Lower lobe of right lung (tissue), 2 donors: ENCODE measurements around the gene TMEM141. TPM values are rescaled to one million over a fixed set of nuclear protein-coding genes. Genes with fewer than 3 reads are reported as not detected.
"Not testable (repeated sequence)": the region's sequence is repeated elsewhere in the genome, so short reads cannot be mapped to it uniquely, and the experiment has no call there.

Source experiments
- ATAC-seq, 2 donors: fragments of 200-7000 bp; cut with Tn5 transposase; one replicate each; pipeline ENCODE4 v1.9.1; 2020 to 2022; ENCODE audit warnings: mild to moderate bottlenecking in 2 of 2, moderate library complexity in 2 of 2
- DNase-seq: peaks from one replicate; pipeline ENCODE4 v3.0.0-alpha.2; 2020
- H3K27ac ChIP-seq: fragments of 200-600 bp; one replicate; pipeline ENCODE4 v1.8.0; 2022
- H3K27me3 ChIP-seq: fragments of 200-600 bp; one replicate; pipeline ENCODE4 v1.8.0; 2022; ENCODE audit warnings: low read depth
- H3K36me3 ChIP-seq: fragments of 200-600 bp; one replicate; pipeline ENCODE4 v1.8.0; 2022; ENCODE audit warnings: mild to moderate bottlenecking
- H3K4me1 ChIP-seq: fragments of 200-600 bp; one replicate; pipeline ENCODE4 v1.8.0; 2022
- H3K4me3 ChIP-seq: fragments of 200-600 bp; one replicate; pipeline ENCODE4 v1.8.0; 2022; ENCODE audit warnings: mild to moderate bottlenecking
- H3K9me3 ChIP-seq: fragments of 200-600 bp; one replicate; pipeline ENCODE4 v1.8.0; 2022
- intact Hi-C: fragments of 100-400 bp; cut with DNase I; formaldehyde crosslinking; loops from one replicate; pipeline ENCODE4 v1.11.0; 2022
- total RNA-seq: library from RNA; stranded (reverse); fragmentation: NEBNext Ultra II Directional; extraction: Animal tissue kit (Norgen Biotek cat#: 25700); gene quantifications from one replicate; pipeline ENCODE4 v1.2.1, GENCODE V29; 2021
- TF ChIP-seq, protein P1 (sequence below): fragments of 200-600 bp; IDR thresholded peaks from one replicate; pipeline ENCODE4 v1.8.0; 2022; ENCODE audit warnings: antibody characterized with exemption, mild to moderate bottlenecking
- donor health status: DM: no; HTN: yes; CAD: no; lungs with severe emphysema.

TMEM141 gene
- total RNA-seq, 1 donor from 2014 or later = 57.2 TPM

DNA sequence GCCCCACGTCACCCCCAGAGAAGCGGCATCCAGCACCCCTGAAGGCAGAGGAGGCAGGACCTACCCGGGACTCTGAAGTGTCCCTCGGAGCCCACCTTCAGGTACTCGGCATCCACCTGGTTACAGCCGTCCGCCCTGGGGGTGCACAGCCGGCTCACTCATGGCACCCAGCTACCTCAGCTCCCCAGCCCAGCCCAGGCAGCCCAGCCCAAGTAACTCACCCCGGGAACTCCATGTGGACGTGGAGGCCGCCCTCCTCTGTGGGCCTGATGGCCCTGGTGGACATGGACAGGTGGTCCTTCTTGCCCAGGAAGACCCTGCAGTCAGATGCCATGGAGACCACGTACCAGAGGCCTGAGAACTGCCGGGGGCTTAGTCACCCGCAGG is 27.5 kb upstream of the TMEM141 start:
- no peak for ATAC-seq
- intact Hi-C loops = no loop called here
- H3K36me3 ChIP-seq = no peaks in the 10 kb centered on the region
- TF ChIP-seq, protein P1, sequence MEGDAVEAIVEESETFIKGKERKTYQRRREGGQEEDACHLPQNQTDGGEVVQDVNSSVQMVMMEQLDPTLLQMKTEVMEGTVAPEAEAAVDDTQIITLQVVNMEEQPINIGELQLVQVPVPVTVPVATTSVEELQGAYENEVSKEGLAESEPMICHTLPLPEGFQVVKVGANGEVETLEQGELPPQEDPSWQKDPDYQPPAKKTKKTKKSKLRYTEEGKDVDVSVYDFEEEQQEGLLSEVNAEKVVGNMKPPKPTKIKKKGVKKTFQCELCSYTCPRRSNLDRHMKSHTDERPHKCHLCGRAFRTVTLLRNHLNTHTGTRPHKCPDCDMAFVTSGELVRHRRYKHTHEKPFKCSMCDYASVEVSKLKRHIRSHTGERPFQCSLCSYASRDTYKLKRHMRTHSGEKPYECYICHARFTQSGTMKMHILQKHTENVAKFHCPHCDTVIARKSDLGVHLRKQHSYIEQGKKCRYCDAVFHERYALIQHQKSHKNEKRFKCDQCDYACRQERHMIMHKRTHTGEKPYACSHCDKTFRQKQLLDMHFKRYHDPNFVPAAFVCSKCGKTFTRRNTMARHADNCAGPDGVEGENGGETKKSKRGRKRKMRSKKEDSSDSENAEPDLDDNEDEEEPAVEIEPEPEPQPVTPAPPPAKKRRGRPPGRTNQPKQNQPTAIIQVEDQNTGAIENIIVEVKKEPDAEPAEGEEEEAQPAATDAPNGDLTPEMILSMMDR = no peak
- H3K9me3 ChIP-seq = no peaks in the 10 kb centered on the region
- peaks cover 16% of the 10 kb centered on the region for H3K27me3 ChIP-seq
- no peak overlapping the region for H3K4me3 ChIP-seq
- H3K27ac ChIP-seq = no peak overlapping the region
- no peak for DNase-seq
- no peaks in the 10 kb centered on the region for H3K4me1 ChIP-seq

DNA sequence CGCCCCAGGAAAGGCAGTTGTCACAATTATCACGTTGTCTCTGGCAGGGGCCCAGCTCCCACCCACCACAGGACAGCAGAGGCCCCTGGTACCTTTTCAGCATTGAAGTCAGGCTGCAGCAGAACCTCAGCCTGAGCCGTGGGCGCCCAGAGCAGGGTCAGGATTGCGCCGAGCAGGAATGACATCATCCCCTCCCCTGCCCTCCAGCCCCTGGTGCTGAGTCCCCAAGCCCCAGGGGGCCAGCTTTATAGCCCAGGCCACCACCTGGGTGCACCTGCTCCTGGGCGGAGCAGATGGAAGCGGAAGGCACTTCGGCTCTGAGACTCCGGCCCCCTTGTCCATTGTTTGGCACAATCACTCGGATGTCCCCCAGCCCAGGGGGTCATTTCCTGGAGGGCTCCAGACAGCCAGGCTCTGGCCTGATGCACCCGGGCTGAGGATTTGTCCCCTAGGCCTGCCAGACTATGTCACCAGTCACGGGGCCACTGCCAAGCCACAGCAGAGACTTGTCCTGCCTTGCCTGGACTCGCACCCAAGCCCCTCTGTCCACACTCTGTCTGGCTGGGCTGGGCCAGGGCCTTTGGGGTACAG is 26.7 kb upstream of the TMEM141 start, which contains the start of gene LCN15:
Gene LCN15, minus strand, starts transcription at position 218 of the 591 bp plus-strand sequence. Its CDS starts 30 bp downstream, at position 188.
- Histone ChIP-seq H3K4me3 (no peak within 1 kb of the TSS), H3K36me3 (no peaks in the 10 kb centered on the region), H3K4me1 (no peaks in the 10 kb centered on the region), H3K27me3 (peaks cover 16% of the 10 kb centered on the region), H3K27ac (no peak within 1 kb of the TSS), H3K9me3 (no peaks in the 10 kb centered on the region)
- TF ChIP-seq, protein P1 = no peak
- ATAC-seq (no peak), DNase-seq (no peak)
- intact Hi-C loops = no loop called here

- intact Hi-C loops = no loop called here
- TF ChIP-seq, protein P1 = no peak
- no peaks in the 10 kb centered on the region for H3K9me3 ChIP-seq
Measured at GRCh38 chr9:136765041-136765440, 26.1 kb upstream of the TMEM141 start.

GRCh38 chr9:136765745-136766409 is 25.3 kb upstream of the TMEM141 start:
- DNase-seq, intact Hi-C loops, H3K4me3 ChIP-seq, H3K36me3 ChIP-seq, H3K27ac ChIP-seq, ATAC-seq, H3K27me3 ChIP-seq, H3K4me1 ChIP-seq, H3K9me3 ChIP-seq: not testable (repeated sequence)

More at GRCh38 chr9:136765041-136765440, 26.1 kb upstream of the TMEM141 start:
- peaks cover 12% of the 10 kb centered on the region for H3K27me3 ChIP-seq
- H3K4me1 ChIP-seq = no peaks in the 10 kb centered on the region
- no peak for DNase-seq
- no peak for ATAC-seq
- H3K4me3 ChIP-seq = no peak overlapping the region
- H3K36me3 ChIP-seq = no peaks in the 10 kb centered on the region
- no peak overlapping the region for H3K27ac ChIP-seq

GRCh38 chr9:136766410-136767120 is 24.6 kb upstream of the TMEM141 start:
- H3K4me3 ChIP-seq, H3K27me3 ChIP-seq, H3K4me1 ChIP-seq, ATAC-seq, H3K36me3 ChIP-seq, H3K27ac ChIP-seq, DNase-seq, H3K9me3 ChIP-seq, intact Hi-C loops: not testable (repeated sequence)
- TF ChIP-seq, protein P1 = peak; percentile 47
